Vagina (tissue), 2 donors: ENCODE data around the gene PTPRE.

ENCODE experiments used
- POLR2A ChIP-seq, 2 donors: fragments of 450-650 bp; IDR thresholded peaks; one replicate each; pipeline ENCODE4 v1.6.1; 2017; ENCODE audit warnings: antibody characterized with exemption in 2 of 2, mild to moderate bottlenecking in 2 of 2, moderate library complexity in 2 of 2
- POLR2AphosphoS5 ChIP-seq, 2 donors: sonication (generic); formaldehyde crosslinking; IDR thresholded peaks; one replicate each; pipeline ENCODE4 v1.9.0; 2017; ENCODE audit warnings: antibody characterized with exemption in 2 of 2, mild to moderate bottlenecking in 2 of 2, low read depth in 1 of 2; ENCODE audit not compliant: insufficient read depth in 1 of 2
- TF ChIP-seq, protein P1 (sequence below), 3 experiments: fragments of 450-650 bp in 2 of 3; fragments of 200-600 bp in 1 of 3; sonication (generic) in 1 of 3; IDR thresholded peaks; one replicate each; pipeline ENCODE4 v1.5.1; 2017 to 2019; ENCODE audit warnings: antibody characterized with exemption in 3 of 3, mild to moderate bottlenecking in 2 of 3, moderate library complexity in 2 of 3

DNA sequence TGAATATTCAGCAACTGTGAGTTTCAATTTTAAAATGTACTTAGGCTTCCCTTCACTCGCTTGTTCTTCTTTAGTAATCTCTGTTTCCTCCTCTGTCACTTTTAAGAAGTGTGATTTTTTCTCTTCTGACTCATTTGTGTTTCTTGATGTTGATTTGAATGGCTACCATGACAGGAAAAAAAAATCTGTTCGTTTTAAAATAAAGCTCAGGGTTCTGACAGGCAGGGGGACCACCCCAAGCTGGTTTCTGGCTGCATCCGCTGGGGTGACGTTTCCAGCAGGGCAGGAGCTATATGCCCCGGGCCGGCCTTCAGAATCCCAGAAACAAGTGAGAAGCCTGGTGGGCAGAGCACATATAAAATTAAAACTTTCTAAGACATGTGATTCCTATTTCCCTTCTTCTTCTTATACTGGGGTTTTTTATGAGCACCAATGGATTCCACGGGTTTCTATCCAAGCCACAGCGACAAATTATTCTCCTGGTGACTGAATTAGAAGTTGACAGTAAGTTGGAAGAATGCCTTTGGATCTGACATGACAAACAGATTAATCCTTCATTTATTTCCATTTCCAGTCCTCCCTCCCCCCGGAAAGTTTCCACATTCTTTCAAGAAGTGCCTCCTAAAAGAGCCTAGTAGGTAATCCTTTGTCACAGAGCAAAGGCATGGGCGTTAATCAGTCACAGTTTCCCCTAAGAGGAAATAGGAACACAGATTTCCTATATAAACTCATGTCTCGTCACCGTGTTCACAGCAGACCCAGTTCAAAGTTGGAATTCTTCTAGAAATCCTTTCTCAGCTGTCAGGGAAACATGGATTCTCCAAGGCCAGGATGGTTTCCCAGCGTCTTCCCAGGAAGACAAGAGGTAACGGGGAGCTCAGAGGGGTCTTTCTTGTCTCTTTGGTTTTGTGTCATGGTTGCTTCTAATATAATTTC lies 79.9 kb downstream of the PTPRE start:
- TF ChIP-seq, protein P1, sequence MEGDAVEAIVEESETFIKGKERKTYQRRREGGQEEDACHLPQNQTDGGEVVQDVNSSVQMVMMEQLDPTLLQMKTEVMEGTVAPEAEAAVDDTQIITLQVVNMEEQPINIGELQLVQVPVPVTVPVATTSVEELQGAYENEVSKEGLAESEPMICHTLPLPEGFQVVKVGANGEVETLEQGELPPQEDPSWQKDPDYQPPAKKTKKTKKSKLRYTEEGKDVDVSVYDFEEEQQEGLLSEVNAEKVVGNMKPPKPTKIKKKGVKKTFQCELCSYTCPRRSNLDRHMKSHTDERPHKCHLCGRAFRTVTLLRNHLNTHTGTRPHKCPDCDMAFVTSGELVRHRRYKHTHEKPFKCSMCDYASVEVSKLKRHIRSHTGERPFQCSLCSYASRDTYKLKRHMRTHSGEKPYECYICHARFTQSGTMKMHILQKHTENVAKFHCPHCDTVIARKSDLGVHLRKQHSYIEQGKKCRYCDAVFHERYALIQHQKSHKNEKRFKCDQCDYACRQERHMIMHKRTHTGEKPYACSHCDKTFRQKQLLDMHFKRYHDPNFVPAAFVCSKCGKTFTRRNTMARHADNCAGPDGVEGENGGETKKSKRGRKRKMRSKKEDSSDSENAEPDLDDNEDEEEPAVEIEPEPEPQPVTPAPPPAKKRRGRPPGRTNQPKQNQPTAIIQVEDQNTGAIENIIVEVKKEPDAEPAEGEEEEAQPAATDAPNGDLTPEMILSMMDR (IDR thresholded peaks at IDR 0.05), result no peak
- TF ChIP-seq POLR2AphosphoS5 (IDR thresholded peaks at IDR 0.05; ENCODE audit: insufficient read depth in 1 of 2, low read depth in 1 of 2), result no peak
- TF ChIP-seq POLR2A (IDR thresholded peaks at IDR 0.05), result no peak
